HG03066 (cell line): ENCODE results near the gene SLC9A3.

ENCODE experiments used
- ATAC-seq: cut with Tn5 transposase; IDR thresholded peaks from one replicate; pipeline ENCODE4 v1.9.1; 2021; ENCODE audit warnings: low read depth; ENCODE audit not compliant: unreplicated experiment

Gene SLC9A3

DNA sequence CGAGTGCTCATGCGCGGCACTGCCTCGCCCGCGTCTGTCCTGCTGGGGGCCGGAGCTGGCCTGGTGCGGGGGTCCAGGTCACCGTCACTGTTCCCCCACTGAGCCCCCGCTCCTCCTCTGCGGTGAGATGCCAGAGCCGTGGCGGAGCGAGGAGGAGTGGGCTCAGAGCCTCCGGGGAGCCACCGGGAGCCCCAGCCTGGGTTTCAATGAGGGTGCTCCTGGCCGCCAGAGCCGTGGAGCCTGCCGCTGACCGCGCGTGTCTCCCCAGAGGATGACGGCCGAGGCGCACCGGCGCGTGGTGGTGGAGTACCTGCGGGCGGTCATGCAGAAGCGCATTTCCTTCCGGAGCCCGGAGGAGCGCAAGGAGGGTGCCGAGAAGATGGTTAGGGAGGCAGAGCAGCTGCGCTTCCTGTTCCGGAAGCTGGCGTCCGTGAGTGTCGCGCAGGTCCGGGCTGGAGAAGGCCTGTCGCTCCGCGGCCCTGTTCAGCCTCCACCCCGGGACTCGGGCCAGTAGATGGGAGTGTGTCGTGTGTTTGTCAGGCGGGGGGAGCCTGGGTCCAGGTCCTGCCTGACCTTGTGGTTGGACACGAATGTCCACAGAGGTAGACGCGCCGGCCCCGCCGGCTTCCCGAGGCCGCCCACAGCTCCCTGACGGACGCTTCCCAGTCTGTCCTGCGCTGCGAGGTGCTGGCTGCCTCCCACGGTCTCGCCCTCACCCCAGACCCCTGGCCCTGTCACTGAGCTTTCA, 59.2 kb downstream of the SLC9A3 start:
- no peak for ATAC-seq

DNA sequence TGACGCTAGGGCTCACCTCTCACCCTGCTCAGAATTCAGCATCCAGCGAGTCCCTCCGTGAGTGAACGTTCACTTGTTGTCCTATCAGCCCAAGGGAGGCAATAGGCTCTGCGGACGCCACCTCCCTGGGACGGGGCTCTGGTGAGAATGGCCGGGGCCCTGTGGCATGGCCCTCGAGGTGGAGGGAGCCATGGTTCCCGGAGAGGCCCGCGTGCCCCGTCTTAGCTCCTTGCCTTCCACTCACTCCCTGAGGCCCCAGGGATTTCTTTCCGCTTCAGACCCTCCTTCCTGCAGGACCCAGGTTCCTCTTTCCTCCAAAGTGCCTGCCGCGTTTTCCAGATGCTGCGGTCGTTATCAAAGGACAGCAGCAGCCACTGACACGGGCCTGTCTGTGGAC, 59.8 kb downstream of the SLC9A3 start:
- no peak for ATAC-seq

DNA sequence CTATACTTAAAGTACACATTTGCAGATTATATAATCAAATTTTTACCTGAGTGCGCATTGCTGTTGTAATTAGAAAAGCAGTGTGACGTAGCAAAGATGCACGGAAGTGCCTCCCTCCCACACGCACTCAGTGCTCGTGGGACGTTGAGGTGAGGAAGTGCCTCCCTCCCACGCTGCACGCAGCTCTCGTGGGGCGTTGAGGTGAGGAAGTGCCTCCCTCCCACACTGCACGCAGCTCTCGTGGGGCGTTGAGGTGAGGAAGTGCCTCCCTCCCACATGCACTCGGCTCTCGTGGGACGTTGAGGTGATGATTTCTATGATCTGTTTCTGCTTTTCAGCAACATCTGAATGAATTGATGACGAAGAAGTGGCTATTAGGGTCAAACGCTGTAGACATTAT, 60.3 kb downstream of the SLC9A3 start:
- no peak for ATAC-seq

DNA sequence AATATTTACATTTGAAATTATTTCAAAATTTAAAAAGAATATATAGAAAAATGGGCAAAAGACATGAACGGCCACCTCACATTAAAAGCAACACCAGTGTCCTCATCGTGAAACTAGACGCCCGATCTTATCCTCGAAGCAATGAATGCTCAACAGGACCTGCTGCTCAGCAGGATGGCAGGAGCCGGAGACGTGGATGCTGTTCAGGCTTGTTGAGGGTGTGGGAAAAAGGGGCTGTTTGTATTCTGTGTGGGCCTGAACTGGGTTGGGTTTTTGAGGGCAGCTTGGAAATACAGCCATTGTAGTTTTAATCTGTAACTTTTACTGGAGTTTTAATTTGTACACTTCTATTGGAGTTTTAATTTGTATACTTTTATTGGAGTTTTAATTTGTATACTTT, 60.9 kb downstream of the SLC9A3 start:
- no peak for ATAC-seq

DNA sequence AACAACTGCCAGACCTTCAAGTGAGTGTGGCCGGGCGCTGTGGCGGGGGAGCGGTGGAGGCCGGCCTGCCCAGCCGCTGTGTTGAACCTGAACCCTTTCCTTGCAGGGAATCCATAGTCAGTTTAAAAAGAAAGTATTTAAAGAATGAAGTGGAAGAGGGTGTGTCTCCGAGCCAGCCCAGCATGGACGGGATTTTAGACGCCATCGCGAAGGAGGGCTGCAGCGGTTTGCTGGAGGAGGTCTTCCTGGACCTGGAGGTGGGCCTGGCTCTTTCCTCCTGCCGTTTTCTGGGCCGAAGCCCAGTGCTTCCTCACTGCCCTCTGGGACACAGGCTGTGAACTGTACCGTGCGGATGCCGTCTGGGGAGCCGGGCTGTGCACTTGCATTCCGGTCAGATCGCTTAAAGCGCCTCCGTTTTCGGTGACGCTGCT, 62.2 kb downstream of the SLC9A3 start:
- no peak for ATAC-seq

DNA sequence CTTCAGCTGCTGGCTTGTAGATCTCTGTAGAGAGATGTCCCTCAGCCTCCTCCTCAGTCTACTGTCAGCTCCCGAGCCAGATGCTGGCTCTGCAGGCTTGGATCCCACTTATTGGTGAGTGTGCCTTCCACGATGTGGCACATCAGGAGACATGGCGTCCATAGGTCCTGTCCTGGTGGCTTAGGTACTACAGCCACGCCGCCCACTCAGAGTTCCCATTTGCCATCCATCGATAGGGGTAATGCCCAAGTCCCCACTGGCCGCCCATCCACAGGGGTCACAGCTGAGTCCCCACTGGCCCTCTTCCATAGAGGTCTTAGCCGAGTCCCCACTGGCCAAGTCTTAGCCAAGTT, 64.0 kb downstream of the SLC9A3 start:
- ATAC-seq = no peak

DNA sequence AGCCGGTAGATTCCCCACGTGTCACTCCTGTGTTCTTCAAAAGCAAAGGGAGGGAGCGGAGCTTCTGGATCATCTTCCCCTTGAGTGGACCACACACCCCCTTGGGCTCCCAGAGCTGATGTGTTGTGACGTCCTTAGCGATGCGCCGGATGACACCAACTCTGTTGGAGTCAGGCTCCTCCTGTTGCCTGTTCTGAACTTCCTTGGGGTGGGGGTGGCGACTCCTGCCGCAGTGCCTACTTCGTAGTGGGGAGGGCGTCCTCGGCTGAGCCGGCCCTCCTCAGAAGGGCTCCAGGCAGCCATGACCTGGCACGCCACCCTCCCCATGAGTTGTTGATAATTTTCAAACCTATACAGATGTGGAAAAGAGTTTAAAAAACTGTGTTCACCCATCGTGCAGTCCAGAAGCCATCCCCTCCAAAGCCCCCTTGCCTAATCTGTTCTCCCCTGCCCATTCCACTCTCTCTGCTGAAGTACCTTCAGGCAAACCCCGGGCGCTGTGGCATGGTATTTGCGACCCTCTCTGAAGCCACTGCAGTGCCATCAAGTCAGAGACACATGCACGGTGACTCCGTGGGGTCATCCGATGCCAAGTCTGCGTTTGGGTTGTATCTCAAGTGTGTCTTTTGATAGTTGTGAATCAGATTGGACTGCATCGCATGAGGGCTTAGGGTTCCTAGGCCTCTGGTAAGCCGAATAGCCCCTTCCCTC, 64.5 kb downstream of the SLC9A3 start:
- no peak for ATAC-seq

DNA sequence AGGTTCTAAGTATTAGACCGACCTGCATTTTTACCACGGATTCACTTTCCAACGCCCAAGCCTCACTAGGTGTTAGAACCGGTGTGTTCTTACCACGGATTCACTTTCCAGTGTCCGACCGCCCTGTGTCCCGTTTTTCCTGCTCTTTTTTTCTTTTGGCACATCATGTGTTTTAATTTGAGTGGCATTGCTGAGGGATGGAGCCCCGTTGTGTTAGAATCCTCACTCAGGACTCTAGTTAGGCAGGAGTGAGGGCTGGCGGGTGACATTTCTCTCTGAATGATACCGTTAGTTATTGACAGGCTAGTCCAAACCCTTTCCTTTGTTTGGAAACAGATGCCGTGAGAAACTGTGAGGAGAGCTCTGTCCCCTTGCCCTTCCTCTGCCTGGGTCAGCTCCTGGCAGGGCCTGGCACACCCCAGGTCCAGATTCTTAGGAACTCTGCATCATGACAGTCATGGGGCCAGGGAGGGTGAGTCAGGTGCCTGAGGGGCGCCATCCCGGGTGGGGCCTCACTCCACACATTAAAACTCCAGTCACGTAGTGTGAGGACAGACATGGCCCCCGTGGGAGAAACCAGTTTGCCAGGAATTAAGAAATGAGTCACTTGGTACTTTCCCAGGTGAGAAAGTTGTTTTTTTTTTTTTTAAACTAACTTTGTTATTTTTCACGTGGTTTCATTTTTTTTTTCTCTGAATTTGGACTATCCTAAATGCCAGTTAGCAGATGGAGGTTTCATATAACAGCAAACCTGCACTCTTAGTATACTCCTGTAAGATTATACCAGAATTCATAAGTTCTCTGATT, 65.5 kb downstream of the SLC9A3 start:
- peak; percentile 59 for ATAC-seq

DNA sequence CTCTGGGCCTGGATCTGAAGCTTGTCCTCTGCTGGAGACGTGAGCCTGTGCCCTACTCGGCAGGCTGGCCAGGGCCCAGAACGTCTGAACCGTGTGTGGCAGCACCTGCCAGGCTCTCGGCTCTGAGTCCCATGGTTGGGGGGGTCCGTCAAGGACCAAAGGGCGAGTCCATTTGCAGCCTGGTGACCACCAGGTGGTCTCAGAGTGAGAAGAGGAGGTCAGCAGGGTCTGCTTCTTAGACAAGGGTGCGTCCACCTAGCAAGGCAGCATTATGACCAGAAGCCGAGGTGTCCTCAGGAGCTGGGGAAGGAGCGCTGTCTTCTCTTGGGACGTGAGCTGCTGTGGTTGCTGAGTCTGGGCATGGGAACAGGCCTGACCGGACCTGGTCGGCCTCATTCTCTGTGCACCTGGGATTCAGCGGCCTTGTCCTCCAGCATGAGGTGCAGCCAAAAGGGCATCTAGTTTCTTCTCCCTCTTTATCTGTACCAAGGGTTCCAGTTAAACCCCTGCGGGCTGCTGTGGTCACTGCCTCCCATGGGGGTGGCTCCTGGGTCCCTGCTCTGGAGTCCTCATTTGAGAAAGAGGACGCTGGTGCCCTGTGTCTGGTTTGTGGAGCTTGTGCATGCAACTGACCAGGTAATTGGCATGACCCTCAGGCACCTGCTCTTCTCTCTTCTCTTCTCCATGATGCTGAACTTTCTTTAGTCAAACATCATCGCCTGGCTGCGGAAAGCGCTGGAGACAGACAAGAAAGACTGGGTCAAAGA, 66.9 kb downstream of the SLC9A3 start:
- ATAC-seq = no peak

DNA sequence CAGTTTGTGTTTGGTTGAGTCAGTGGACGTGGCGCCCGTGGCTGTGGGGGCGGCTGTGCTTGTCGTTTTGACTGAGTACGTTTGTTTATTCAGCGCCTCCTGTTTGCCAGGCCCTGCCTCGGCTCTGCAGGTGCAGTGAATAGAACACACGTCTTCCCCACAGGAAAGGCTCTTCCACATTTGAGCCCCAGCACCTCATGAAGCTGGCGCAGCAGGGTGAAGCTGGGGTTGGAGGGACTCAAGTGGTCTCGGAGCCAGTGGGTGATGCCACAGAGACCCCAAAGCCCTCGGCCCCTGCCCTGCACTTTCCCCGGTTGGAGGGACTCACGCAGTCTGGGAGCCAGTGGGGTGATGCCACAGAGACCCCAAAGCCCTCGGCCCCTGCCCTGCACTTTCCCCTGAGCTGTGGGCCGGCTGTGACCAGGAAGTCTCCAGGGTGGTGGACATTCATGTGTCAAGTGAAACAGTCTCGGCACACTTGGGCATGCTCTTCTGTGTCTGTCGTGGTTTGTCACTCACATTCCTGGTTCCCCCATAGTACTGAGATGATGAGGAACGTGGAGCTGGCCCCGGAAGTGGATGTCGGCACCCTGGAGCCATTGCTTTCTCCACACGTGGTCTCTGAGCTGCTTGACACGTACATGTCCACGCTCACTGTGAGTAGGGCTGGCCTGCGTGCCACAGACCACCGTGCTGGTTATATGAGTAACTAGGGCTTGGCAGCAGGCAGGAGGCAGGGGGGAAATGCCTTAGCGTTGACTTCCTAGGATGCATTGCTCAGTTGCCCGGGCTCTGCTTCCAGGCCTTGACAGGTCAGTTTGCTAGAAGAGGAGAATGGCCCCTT, 67.7 kb downstream of the SLC9A3 start:
- no peak for ATAC-seq

DNA sequence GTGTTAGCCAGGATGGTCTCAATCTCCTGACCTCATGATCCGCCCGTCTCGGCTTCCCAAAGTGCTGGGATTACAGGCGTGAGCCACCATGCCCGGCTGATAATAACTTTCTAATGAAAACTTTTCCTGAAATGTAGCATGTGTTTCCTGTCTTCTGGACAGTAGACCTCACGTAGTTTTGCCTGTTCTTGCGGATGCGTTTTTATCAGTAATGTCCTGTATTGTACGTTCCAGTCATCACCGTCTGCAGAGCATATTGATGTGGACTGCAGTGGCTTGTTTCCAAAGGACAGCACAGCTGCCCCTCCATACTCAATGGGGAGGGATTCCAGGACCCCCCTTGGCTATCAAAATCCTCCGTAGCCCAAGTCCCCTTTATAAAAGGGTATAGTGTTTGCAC, 68.4 kb downstream of the SLC9A3 start:
- ATAC-seq = no peak

DNA sequence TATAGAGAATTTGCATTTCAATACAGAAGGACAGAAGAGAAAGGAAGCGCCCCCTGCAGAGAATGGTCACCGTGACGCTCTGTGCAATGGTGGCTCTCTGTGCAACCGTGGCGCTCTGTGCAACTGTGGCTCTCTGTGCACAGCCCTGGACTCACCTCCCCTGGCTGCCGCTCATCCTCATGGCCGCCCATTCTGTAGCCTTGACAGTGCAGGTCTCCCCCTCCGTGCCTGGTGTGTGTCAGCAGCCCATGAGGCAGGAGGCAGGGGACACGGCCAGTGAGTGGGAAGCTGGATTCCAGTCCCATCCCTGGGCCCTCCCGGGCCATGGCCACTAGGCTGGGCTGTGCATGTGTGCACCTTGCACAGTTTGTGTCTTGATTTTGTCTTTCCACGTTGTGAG, 69.3 kb downstream of the SLC9A3 start:
- ATAC-seq = no peak

DNA sequence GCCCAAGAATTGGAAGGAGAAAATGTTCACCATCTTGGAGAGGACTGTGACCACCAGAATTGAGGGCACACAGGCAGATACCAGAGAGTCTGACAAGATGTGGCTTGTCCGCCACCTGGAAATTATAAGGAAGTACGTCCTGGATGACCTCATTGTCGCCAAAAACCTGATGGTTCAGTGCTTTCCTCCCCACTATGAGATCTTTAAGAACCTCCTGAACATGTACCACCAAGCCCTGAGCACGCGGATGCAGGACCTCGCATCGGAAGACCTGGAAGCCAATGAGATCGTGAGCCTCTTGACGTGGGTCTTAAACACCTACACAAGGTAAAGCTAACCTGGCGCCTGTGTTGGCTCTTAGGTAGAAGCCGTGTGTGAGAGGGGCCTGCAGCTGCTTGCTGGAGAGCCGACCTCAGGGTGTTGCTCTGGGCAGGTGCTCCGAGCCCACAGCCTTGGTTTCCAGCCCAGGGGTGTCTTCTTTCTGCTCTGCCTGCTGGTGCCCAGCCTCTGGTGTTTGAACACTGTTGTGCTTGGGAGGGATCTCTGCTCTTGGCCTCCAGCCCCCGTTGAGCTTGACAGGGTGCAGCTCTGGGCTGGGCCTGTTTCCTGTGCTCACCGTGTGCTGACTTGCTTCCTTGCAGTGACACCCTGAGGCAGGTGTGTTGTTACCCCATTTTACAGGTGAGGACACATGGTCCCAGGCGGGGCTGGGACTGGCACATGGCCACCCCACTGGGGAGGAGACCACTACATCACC, 70.3 kb downstream of the SLC9A3 start:
- no peak for ATAC-seq

DNA sequence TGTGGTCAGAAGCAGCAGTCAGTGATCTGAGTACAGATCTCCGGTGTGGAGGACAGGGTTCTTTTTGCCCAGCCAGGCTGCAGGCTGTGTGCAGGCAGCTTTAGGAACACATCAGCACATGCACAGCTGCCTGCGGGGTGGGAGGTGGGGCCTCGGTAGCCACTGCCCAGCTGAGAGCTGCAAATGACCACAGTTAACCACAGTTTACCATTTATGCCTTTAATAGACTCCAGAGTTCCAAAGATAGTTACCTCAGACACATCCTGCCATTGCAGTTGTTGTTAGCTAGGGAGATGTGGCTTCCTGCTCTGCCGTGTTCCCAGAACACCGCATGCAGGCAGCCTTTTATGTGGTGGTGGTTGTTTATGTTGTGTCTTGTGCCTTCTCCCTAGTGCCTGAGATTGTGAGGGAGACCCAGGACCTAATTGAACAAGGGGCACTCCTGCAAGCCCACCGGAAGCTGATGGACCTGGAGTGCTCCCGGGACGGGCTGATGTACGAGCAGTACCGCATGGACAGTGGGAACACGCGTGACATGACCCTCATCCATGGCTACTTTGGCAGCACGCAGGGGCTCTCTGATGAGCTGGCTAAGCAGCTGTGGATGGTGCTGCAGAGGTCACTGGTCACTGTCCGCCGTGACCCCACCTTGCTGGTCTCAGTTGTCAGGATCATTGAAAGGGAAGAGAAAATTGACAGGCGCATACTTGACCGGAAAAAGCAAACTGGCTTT, 71.1 kb downstream of the SLC9A3 start:
- ATAC-seq = no peak

DNA sequence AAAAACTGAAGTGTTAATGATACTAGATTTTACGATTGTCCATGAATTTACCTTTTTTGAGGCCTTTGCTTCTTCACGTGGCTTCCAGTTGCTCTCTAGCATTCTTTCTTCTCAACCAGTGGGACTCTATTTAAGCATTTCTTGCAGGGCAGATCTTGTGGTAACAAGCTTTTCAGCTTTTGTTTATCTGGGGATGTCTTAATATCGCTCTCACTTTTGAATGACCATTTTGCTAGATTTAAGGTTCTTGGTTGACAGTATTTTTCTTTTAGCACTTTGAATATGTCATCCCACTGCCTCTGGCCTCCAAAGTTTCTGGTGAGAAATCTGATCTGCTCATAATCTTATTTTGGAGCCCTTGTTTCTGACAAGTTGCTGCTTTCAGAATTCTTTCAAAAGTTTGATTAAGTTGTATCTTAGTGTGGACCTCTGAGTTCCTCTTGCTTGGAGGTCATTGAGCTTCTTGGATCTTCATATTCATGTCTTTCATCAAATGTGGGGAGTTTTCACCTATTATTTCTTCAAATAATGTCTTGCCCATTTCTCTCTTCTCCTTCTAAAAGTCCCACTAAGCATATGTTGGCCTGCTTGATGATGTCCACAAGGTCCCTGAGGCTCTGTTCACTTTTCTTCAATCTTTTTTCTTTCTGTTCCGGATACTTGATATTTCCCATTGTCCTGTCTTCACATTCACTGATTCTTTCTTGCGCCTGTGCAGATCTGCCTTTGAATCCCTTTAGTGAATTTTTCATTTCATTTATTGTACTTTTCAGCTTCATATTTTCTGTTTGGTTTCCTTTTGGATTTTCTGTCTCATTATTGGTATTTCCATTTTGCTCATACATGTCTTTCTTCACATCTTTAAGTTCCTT, 72.4 kb downstream of the SLC9A3 start:
- ATAC-seq = no peak

DNA sequence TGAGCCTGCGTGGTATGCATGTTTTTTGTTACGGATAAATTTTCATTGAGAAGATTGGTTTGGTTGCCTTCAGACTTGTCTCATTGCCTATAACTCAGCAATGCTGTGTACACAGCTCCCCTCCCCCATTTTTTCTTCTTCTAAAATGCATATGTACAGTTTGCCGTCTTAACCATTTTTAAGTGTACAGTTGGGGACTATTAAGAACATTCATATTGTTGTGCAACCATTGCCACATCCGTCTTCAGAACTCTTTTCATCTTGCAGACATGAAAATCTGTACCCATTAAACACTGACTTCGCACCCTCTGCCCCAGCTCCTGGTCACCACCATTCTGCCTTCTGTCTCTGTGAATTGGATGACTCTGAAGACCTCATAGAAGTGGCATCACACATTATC, 75.1 kb downstream of the SLC9A3 start:
- no peak for ATAC-seq

DNA sequence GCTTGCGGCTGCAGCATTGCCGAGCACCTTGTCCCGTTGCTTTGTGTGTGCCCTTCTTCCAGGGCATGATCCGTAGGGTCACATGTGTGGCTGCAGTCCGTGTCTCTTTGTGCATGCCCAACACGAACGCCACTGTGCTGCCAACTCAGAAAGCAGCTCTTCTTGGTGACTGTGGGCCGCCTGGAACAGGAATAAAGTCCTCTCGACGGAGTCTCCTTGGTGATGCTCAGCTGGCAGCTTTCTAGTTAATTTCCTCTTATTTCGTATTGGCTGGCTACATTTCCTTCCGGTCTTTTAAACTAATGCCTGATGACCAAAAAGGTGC, 75.5 kb downstream of the SLC9A3 start:
- ATAC-seq = no peak
